ENCODE measurements around the gene GSG1.

Gene GSG1

DNA sequence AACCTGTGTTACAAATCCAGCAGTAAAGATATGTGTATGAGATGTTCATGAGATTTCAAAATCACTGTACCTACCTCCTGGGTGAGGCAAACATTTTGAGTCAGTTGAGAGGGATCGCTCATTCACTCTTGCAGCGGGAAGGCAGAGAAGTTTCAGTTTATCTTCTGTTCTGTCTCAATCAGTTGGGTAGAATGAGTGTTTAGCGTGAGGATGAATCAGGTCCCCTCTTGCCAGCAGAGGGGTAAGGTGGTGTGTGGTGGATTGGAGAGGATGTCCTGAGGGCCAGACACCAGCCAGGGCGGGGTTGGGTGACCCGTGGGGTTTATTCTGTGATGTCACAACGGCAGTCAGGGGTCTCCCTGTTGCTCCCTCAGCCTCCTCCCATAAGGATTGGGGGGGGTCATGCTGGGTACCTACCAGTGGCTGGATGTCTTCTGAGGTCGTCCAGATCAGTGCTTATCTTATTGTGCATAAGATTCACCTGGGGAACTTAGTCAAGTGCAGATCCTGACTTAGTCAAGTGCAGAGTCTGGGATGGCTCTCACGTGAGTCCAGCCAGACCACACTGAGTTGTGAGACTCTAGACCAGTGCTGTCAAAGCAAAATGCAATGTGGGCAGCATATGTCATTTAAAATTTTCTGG, at the start of gene GSG1:
Gene GSG1 (minus strand): TSS at position 277 of the 643 bp plus-strand sequence. CDS start 155 bp downstream, at position 122.
- TF ChIP-seq, protein P1, sequence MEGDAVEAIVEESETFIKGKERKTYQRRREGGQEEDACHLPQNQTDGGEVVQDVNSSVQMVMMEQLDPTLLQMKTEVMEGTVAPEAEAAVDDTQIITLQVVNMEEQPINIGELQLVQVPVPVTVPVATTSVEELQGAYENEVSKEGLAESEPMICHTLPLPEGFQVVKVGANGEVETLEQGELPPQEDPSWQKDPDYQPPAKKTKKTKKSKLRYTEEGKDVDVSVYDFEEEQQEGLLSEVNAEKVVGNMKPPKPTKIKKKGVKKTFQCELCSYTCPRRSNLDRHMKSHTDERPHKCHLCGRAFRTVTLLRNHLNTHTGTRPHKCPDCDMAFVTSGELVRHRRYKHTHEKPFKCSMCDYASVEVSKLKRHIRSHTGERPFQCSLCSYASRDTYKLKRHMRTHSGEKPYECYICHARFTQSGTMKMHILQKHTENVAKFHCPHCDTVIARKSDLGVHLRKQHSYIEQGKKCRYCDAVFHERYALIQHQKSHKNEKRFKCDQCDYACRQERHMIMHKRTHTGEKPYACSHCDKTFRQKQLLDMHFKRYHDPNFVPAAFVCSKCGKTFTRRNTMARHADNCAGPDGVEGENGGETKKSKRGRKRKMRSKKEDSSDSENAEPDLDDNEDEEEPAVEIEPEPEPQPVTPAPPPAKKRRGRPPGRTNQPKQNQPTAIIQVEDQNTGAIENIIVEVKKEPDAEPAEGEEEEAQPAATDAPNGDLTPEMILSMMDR (IDR thresholded peaks at IDR 0.05; ENCODE audit: low read depth, low read length), result no peak
- TF ChIP-seq, protein P2, sequence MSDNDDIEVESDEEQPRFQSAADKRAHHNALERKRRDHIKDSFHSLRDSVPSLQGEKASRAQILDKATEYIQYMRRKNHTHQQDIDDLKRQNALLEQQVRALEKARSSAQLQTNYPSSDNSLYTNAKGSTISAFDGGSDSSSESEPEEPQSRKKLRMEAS (IDR thresholded peaks at IDR 0.05; ENCODE audit: low read depth, low read length), result no peak
- no peak for TF ChIP-seq POLR2A (IDR thresholded peaks at IDR 0.05; ENCODE audit: extremely low read depth, insufficient read length)
- TF ChIP-seq MYC (IDR thresholded peaks at IDR 0.05; ENCODE audit: low read depth, low read length), result no peak
- no peak within 1 kb of the TSS for H3K4me3 ChIP-seq (ENCODE audit: low read depth, low read length)
- DNase-seq (ENCODE audit: low read depth), result no peak

DNA sequence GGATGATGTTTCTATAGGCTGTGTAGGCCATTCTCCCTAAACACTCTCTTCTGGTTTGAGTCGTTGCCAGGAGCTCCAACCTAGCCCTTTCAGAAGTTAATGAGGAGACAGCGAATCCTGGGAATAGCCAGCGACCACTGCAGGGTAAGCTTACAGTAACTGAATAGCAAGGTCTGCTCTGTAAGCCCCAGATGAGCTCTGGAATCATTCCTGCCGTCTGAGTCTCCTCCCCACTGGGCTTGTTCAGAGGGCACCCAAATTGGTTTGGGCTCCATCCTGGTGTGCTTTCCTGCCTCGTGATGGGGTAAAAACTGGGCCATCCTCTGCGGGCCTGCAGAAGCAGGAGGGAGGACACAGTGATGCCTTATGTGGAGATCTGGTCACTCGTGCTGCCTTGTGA, 49.7 kb upstream of the GSG1 start:
- H3K4me3 ChIP-seq (ENCODE audit: low read depth, low read length), result no peak overlapping the region
- no peak for DNase-seq (ENCODE audit: low read depth)
- TF ChIP-seq, protein P2 (IDR thresholded peaks at IDR 0.05; ENCODE audit: low read depth, low read length), result no peak

DNA sequence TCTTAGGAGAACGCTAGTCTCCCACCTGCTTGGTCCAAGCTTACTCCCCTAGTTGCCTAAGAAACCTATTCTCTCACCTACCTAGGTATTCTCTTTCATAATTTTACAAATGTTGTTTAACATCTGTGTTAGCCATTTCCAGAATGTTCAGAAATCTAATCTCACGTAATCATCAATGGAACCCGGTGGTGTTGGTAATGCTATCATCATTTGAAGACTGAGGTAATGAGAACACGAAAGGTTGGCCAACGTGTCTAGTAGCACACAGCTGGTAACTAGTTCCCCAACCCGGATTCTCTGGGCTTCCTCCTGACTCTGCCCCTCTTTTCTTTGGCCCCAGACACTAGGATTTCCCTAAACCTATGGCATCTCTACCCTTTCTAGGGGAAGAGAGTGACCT, 49.3 kb upstream of the GSG1 start:
- no peak for DNase-seq (ENCODE audit: low read depth)
- TF ChIP-seq MYC (IDR thresholded peaks at IDR 0.05; ENCODE audit: low read depth, low read length) (no peak), POLR2A (IDR thresholded peaks at IDR 0.05; ENCODE audit: extremely low read depth, insufficient read length) (no peak)
- TF ChIP-seq, protein P2 (IDR thresholded peaks at IDR 0.05; ENCODE audit: low read depth, low read length), result no peak
- TF ChIP-seq, protein P1 (IDR thresholded peaks at IDR 0.05; ENCODE audit: low read depth, low read length), result no peak

DNA sequence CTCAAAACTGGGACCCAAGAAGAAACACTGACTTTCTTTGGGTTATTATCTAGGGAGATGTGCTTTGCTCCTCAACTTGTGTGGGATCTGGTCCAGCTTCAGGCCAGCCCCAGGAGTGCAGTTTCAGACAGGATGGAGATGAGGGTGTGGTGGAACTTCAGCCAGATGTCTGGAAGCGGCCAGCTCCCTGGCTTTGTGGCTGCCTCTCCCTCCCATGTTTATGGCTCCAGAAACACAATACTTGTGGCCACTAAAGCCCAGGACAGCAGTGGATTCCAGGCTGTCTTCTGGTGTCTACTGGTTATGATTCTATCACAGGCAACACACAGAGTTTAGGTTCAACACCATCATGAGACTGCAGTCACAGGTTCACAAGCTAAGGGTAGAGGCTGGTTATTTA, 48.8 kb upstream of the GSG1 start:
- no peak for DNase-seq (ENCODE audit: low read depth)
- no peak for TF ChIP-seq POLR2A (IDR thresholded peaks at IDR 0.05; ENCODE audit: extremely low read depth, insufficient read length)
- TF ChIP-seq, protein P1 (IDR thresholded peaks at IDR 0.05; ENCODE audit: low read depth, low read length), result no peak
- TF ChIP-seq MYC (IDR thresholded peaks at IDR 0.05; ENCODE audit: low read depth, low read length), result no peak
- TF ChIP-seq, protein P2 (IDR thresholded peaks at IDR 0.05; ENCODE audit: low read depth, low read length), result no peak
- H3K4me3 ChIP-seq (ENCODE audit: low read depth, low read length), result no peak overlapping the region

More for the DNA sequence above, 49.3 kb upstream of the GSG1 start:
- no peak overlapping the region for H3K4me3 ChIP-seq (ENCODE audit: low read depth, low read length)

DNA sequence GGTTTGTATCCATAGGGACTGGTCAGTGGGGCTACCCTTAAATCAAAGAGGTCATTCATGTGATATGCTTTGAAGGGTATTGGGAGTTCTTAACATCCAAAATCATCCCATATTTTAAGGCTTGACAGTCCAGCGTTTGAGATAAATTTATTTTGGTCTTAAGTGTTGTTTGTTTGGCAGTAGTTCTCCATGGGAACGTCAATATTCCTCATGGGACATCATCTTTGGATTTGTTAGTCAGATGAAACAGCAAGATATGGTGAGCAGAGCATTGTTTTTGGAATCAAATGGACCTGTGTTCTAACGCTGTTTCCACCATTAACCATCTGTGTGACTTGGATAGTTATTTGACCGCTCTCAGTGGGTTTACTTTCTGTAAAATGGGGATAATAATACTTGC, 45.9 kb upstream of the GSG1 start:
- TF ChIP-seq, protein P2 (IDR thresholded peaks at IDR 0.05; ENCODE audit: low read depth, low read length), result no peak
- no peak for TF ChIP-seq POLR2A (IDR thresholded peaks at IDR 0.05; ENCODE audit: extremely low read depth, insufficient read length)
- TF ChIP-seq MYC (IDR thresholded peaks at IDR 0.05; ENCODE audit: low read depth, low read length), result no peak
- TF ChIP-seq, protein P1 (IDR thresholded peaks at IDR 0.05; ENCODE audit: low read depth, low read length), result no peak
- DNase-seq (ENCODE audit: low read depth), result no peak
- H3K4me3 ChIP-seq (ENCODE audit: low read depth, low read length), result no peak overlapping the region

DNA sequence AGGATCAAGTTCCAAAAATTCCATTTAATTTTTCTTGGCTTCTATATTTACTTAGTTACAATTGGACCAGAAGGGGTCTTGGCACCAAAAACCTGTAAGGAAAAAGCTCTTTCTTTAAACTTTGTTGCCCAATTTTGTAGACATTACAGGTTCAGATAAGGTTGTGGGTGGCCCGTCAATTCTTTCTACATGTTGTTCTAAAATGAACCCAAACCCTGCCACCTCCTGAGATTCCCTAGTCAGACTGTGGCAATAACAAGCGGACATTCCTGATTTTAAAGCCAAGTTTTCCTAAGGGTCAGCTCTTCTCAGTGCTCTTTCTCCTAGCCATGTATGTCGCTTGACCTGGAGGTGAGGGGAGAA, 45.0 kb upstream of the GSG1 start:
- H3K4me3 ChIP-seq (ENCODE audit: low read depth, low read length), result no peak overlapping the region
- no peak for DNase-seq (ENCODE audit: low read depth)
- TF ChIP-seq, protein P1 (IDR thresholded peaks at IDR 0.05; ENCODE audit: low read depth, low read length), result no peak
- TF ChIP-seq, protein P2 (IDR thresholded peaks at IDR 0.05; ENCODE audit: low read depth, low read length), result no peak
- TF ChIP-seq POLR2A (IDR thresholded peaks at IDR 0.05; ENCODE audit: extremely low read depth, insufficient read length), result no peak
- TF ChIP-seq MYC (IDR thresholded peaks at IDR 0.05; ENCODE audit: low read depth, low read length), result no peak
